Liver (tissue), 3 donors: Measurements from ENCODE around the gene THEM4.

ENCODE experiments used
- GABPA ChIP-seq, 2 donors: IDR thresholded peaks in 1 of 2; conservative IDR thresholded peaks in 1 of 2; 2 replicates each; pipeline ENCODE4 v1.6.1; 2016; ENCODE audit warnings: antibody characterized with exemption in 2 of 2, mild to moderate bottlenecking in 1 of 2, moderate library complexity in 1 of 2
- TF ChIP-seq, protein P1 (sequence below): fragments of 150-350 bp; IDR thresholded peaks from 2 replicates; pipeline ENCODE4 v1.5.1; 2017; ENCODE audit warnings: improper control_type of control experiment, low read depth, low read length; ENCODE audit not compliant: missing input control
- donor health status: healthy.
- donor health status: healthy.

GRCh38 chr1:151867765-151868411, 41.4 kb downstream of the THEM4 start:
- TF ChIP-seq, protein P1, sequence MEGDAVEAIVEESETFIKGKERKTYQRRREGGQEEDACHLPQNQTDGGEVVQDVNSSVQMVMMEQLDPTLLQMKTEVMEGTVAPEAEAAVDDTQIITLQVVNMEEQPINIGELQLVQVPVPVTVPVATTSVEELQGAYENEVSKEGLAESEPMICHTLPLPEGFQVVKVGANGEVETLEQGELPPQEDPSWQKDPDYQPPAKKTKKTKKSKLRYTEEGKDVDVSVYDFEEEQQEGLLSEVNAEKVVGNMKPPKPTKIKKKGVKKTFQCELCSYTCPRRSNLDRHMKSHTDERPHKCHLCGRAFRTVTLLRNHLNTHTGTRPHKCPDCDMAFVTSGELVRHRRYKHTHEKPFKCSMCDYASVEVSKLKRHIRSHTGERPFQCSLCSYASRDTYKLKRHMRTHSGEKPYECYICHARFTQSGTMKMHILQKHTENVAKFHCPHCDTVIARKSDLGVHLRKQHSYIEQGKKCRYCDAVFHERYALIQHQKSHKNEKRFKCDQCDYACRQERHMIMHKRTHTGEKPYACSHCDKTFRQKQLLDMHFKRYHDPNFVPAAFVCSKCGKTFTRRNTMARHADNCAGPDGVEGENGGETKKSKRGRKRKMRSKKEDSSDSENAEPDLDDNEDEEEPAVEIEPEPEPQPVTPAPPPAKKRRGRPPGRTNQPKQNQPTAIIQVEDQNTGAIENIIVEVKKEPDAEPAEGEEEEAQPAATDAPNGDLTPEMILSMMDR, result no peak
- TF ChIP-seq GABPA (IDR thresholded peaks at IDR 0.05 in 1 of 2, conservative IDR thresholded peaks at IDR 0.05 in 1 of 2), result no peak
